Neuron (in vitro differentiated cells): ENCODE measurements around the gene ZNF700.
"Not testable (repeated sequence)": the region's sequence is repeated elsewhere in the genome, so short reads cannot be mapped to it uniquely, and the experiment has no call there.

Source experiments
- H2AFZ ChIP-seq: one replicate; pipeline ENCODE4 v1.6.1; 2013; ENCODE audit warnings: low read depth, mild to moderate bottlenecking, inconsistent platforms, low read length, moderate library complexity
- H3K27me3 ChIP-seq: one replicate; pipeline ENCODE4 v1.6.1; 2013; ENCODE audit warnings: low read length; ENCODE audit not compliant: insufficient read depth
- H3K36me3 ChIP-seq: one replicate; pipeline ENCODE4 v1.6.1; 2013; ENCODE audit warnings: low read length; ENCODE audit not compliant: insufficient read depth
- H3K4me1 ChIP-seq: one replicate; pipeline ENCODE4 v1.6.1; 2013; ENCODE audit warnings: low read length; ENCODE audit not compliant: insufficient read depth
- H3K4me3 ChIP-seq: 2 replicates; pipeline ENCODE4 v1.5.1; 2013; ENCODE audit warnings: mild to moderate bottlenecking, low read length, moderate library complexity
- H3K9me3 ChIP-seq: one replicate; pipeline ENCODE4 v1.6.1; 2013; ENCODE audit warnings: low read length

The ZNF700 gene

GRCh38 chr19:11911937-11912336, 13.0 kb upstream of the ZNF700 start:
- H3K4me3 ChIP-seq, H3K4me1 ChIP-seq, H2AFZ ChIP-seq, H3K27me3 ChIP-seq: not testable (repeated sequence)
- peaks cover 40% of the 10 kb centered on the region for H3K36me3 ChIP-seq
- peaks cover 35% of the 10 kb centered on the region for H3K9me3 ChIP-seq

DNA sequence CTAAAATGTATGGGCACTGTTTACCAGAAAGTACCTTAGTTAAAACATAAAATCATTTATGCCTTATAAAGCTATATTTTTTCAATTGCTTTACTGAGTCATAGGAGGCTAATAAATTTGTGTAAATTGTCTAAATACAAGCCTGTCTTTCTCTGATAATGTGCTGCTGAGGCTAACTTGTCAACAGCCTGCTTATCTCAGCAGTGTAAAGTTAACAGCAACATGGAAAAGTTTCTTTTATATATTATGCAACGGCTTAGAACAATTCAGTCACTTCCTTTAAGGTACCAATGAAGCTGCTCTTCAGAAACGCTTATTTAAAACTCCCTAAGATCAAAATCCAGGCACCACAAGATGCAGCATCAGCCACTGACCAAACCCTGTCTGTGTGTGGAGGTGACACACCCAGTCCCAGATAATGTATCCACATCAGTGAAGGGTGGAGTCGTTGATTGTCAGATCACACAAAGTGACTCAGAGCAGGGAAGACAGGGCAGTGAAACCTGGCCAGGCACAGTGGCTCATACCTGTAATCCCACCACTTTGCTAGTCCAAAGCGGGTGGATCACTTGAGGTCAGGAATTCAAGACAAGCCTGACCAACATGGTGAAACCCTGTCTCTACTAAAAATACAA, 10.4 kb upstream of the ZNF700 start:
- not testable (repeated sequence) for H3K4me3 ChIP-seq, H3K27me3 ChIP-seq, H3K4me1 ChIP-seq, H2AFZ ChIP-seq
- peaks cover 40% of the 10 kb centered on the region for H3K36me3 ChIP-seq
- H3K9me3 ChIP-seq = peaks cover 34% of the 10 kb centered on the region

- no peak overlapping the region for H2AFZ ChIP-seq
- peaks cover 1% of the 10 kb centered on the region for H3K9me3 ChIP-seq
- H3K4me3 ChIP-seq = no peak overlapping the region
- H3K4me1 ChIP-seq = peaks cover 6% of the 10 kb centered on the region
- H3K36me3 ChIP-seq = no peaks in the 10 kb centered on the region
- no peaks in the 10 kb centered on the region for H3K27me3 ChIP-seq
Measured at GRCh38 chr19:11921852-11922495, 2.9 kb upstream of the ZNF700 start.

DNA sequence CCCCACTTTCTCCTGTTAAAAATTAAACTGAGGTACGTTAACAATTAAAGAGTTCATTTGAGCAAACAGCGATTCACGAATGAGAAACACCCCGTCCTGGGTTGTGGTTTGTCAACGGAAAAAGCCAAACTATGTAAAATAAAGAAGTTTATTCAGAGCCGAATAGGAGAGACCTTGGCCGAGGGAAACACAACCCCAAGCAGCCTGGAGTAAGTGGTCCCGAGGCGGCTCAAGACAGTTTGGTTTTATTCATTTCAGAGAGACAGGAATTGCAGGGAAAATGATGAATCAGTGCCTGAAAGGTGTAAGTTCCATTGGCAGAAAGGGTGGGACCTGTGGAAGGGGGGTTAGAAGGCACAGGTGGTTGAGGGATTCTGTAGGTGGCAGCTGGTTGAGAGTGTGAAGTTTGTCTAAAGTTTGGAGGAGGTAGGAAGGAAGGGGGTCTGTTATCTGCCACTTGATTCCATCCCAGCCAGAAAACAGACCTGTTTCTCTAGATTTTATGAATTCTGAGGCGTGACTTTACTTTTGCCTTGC, 812 bp downstream of the ZNF700 start:
- H2AFZ ChIP-seq = peak overlapping the region; percentile 58
- peak overlapping the region; percentile 88 for H3K4me3 ChIP-seq
- not testable (repeated sequence) for H3K27me3 ChIP-seq, H3K4me1 ChIP-seq
- H3K36me3 ChIP-seq = peaks cover 16% of the 10 kb centered on the region
- peaks cover 25% of the 10 kb centered on the region for H3K9me3 ChIP-seq

DNA sequence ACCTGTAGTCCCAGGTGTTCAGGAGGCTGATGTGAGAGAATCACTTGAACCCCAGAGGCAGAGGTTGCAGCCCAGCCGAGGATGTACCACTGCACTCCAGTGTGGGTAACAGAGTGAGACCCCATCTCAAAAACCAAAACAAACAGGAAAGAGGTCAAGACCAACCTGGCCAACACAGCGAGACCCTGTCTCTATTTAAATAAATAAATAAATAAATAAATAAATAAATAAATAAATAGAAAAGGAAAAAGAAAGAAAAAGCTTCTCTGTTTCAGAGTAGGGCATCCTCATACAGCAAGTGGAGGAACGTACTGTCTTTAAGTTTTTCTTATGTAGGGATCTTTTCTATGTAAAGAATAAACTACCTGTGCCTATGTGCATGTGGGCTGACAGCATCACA, 2.3 kb downstream of the ZNF700 start:
- Histone ChIP-seq H3K9me3 (peaks cover 26% of the 10 kb centered on the region), H2AFZ (no peak overlapping the region), H3K27me3 (no peaks in the 10 kb centered on the region), H3K4me3 (no peak overlapping the region), H3K4me1 (peaks cover 6% of the 10 kb centered on the region), H3K36me3 (peaks cover 16% of the 10 kb centered on the region)

- Histone ChIP-seq H3K4me3 (no peak overlapping the region), H3K36me3 (peaks cover 25% of the 10 kb centered on the region), H3K9me3 (peaks cover 46% of the 10 kb centered on the region), H3K27me3 (no peaks in the 10 kb centered on the region), H2AFZ (no peak overlapping the region), H3K4me1 (no peaks in the 10 kb centered on the region)
Measured at GRCh38 chr19:11931051-11931450, 6.1 kb downstream of the ZNF700 start.

- H2AFZ ChIP-seq = no peak overlapping the region
- H3K4me3 ChIP-seq = no peak overlapping the region
- peaks cover 46% of the 10 kb centered on the region for H3K9me3 ChIP-seq
- no peaks in the 10 kb centered on the region for H3K27me3 ChIP-seq
- no peaks in the 10 kb centered on the region for H3K4me1 ChIP-seq
- H3K36me3 ChIP-seq = peaks cover 25% of the 10 kb centered on the region
Measured at GRCh38 chr19:11931513-11931912, 6.6 kb downstream of the ZNF700 start.

GRCh38 chr19:11935829-11936228, 10.9 kb downstream of the ZNF700 start:
- not testable (repeated sequence) for H3K27me3 ChIP-seq, H3K4me3 ChIP-seq, H2AFZ ChIP-seq, H3K4me1 ChIP-seq
- H3K36me3 ChIP-seq = peaks cover 16% of the 10 kb centered on the region
- H3K9me3 ChIP-seq = peaks cover 37% of the 10 kb centered on the region

GRCh38 chr19:11938383-11938782, 13.5 kb downstream of the ZNF700 start:
- H3K36me3 ChIP-seq = peaks cover 20% of the 10 kb centered on the region
- H3K4me3 ChIP-seq, H3K4me1 ChIP-seq, H2AFZ ChIP-seq, H3K27me3 ChIP-seq: not testable (repeated sequence)
- H3K9me3 ChIP-seq = peaks cover 48% of the 10 kb centered on the region

GRCh38 chr19:11941361-11941887, 16.5 kb downstream of the ZNF700 start:
- Histone ChIP-seq H3K36me3 (peaks cover 35% of the 10 kb centered on the region), H3K9me3 (peaks cover 63% of the 10 kb centered on the region)
- H2AFZ ChIP-seq, H3K27me3 ChIP-seq, H3K4me3 ChIP-seq, H3K4me1 ChIP-seq: not testable (repeated sequence)

GRCh38 chr19:11942008-11942842, 17.3 kb downstream of the ZNF700 start:
- H3K9me3 ChIP-seq = peaks cover 68% of the 10 kb centered on the region
- no peaks in the 10 kb centered on the region for H3K4me1 ChIP-seq
- peaks cover 43% of the 10 kb centered on the region for H3K36me3 ChIP-seq
- H3K4me3 ChIP-seq = no peak overlapping the region
- H2AFZ ChIP-seq = no peak overlapping the region
- H3K27me3 ChIP-seq = no peaks in the 10 kb centered on the region

DNA sequence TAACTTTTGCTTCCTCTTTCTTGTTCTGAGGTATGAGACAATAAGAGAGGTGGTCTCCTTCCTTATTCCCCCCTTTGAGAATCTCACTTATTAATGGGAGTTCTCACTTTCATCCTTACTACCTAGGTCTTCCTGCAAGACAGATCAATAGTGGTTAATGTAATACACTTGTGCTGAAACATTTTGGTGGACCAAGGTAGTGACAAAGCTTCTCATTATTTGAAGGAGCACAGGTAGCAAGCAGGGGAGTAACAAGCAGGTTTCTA, 17.9 kb downstream of the ZNF700 start:
- H2AFZ ChIP-seq = no peak overlapping the region
- H3K27me3 ChIP-seq = no peaks in the 10 kb centered on the region
- H3K36me3 ChIP-seq = peaks cover 49% of the 10 kb centered on the region
- H3K9me3 ChIP-seq = peaks cover 71% of the 10 kb centered on the region
- H3K4me3 ChIP-seq = no peak overlapping the region
- H3K4me1 ChIP-seq = no peaks in the 10 kb centered on the region

DNA sequence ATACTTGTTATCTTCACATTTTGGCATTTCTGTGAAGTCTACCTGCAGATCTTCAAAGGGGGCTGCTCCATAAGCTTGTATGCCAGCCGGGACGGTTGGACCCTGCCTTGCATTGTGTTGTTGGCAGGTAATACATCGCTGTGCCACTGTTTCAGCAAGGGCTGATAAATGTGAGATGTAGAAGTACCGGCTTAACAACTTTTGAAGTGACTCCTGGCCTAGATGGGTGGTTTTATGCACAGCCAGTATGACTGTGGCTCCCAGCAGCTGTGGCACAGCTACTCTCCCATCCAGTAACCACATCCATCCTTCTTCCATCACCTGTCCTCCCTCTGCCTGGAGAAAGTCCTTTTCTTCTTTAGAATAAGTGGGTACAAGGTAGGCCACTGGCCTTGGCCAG, 19.7 kb downstream of the ZNF700 start:
- H3K36me3 ChIP-seq = peaks cover 66% of the 10 kb centered on the region
- H2AFZ ChIP-seq = no peak overlapping the region
- H3K4me1 ChIP-seq = no peaks in the 10 kb centered on the region
- no peak overlapping the region for H3K4me3 ChIP-seq
- peaks cover 84% of the 10 kb centered on the region for H3K9me3 ChIP-seq
- no peaks in the 10 kb centered on the region for H3K27me3 ChIP-seq
